ENCODE measurements around the gene USP36.

USP36 gene

GRCh38 chr17:78836420-78837021 is 4.1 kb downstream of the USP36 start:
- DNase-seq, result no peak

- DNase-seq, result no peak
These were observed 6.0 kb downstream of the USP36 start for GRCh38 chr17:78834571-78834970.

DNA sequence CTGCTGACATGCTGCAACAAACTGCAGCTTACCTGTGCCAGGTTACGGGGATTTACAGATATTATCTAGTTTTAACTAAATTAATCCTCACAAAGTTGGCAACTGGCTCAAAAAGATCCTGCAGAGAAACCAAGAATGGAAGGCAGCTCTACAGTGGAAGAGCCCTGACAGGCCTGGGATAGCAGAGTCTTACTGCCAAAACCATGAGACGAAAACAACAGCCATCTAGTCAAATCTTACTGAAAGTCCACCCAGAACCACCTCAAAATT is 8.1 kb downstream of the USP36 start:
- no peak for DNase-seq

GRCh38 chr17:78831688-78832540 is 8.7 kb downstream of the USP36 start:
- peak; percentile 33 for DNase-seq

DNA sequence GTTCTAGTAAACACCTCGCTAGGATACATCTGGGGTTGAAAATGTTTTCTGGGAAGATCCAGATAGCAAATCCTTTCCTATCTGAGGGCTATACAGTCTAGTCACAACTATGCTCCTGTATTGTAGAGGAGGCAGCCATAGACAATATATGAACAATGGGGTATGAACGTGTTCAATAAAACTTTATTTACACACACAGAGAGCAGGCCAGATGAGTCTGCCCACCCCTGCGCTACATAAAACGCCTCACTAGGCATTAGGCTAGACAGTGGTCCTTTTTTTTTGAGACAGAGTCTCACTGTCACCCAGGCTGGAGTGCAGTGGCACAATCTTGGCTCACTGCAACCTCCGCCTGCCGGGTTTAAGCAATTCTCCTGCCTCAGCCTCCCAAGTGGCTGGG is 11.1 kb downstream of the USP36 start:
- no peak for DNase-seq

DNA sequence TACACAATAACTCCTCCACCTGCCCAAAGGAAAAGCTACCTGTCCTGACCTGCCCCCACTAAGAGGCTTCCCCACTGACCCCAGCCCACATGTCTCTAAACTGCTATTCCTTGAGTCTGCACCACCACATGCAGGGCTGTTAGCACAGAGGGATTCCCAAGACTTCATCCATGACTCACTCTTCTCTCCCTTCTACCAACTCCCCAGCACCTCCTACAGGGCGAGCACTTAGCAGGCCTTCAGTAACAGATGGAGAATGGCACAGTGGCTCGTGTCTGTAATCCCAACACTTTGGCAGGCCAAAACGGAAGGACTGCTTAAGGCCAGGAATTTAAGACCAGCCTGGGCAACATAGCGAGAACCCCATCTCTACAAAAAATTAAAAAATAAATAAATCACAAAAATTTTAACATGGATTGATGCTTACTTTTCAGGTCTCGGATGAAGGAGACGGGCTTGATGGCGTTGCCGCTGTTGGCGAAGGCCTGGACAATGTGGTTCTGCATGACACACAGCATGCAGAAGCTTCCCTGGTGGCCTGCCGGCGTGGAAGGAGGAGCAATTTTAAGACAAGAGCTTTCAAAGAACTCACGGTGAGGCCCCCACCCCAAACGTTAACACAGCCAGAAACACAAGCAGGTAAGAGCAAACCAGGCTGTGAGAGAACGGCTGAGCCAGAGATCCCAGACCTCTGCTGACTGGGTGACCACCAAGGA is 12.0 kb downstream of the USP36 start:
- DNase-seq, result no peak

DNA sequence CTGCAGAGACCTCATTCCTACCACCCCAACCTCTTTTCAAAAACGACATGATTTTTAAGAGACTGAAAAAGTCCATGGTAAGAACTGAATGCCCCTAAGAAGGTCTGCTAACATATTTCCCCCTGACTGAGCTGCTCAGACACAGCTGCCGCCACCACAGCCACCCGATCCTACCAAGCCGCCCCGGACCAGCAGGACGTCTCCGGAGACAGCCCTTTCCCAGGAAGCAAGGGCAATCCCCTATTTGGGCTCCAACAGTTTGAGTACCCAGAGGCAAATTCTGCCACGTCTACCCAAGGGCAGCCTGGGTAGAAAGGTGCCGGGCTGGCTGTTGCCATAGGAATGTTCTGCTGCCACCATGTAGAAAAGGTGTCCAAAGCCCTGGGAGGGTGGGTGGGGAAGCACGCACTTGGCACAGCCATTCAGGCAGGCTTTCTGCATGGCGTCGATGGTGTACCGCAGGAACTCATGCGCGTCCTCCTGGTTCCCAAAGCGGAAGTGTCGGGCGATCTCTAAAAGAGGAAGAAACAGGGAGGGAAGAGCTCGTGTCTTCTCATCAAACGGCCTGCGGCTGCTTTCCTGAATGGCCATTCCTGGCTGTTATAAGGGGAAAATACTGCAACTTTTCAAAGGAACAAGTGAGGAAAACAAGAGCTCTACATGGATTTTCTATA is 13.6 kb downstream of the USP36 start:
- DNase-seq, result no peak

DNA sequence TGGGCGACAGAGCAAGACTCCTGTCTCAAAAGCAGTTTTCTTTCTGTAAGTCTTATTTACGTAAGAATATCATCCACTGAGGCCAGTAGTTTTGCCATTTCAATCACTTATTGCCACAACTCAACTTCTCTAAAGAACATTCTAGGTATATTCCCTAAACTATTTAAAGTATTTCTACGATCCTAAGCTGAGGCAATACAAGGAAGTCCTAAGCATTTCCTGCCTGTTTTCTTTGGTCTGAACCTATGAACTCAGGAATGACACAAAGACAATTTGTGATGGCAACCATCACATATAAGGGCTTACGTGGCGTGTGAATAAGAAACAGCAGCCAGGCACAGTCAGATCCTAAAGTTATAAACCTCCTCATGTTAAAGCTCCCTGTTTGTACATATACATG is 14.2 kb downstream of the USP36 start:
- DNase-seq, result no peak

GRCh38 chr17:78825696-78826095 is 14.9 kb downstream of the USP36 start:
- DNase-seq, result no peak

GRCh38 chr17:78824240-78824639 is 16.4 kb downstream of the USP36 start:
- DNase-seq, result no peak

DNA sequence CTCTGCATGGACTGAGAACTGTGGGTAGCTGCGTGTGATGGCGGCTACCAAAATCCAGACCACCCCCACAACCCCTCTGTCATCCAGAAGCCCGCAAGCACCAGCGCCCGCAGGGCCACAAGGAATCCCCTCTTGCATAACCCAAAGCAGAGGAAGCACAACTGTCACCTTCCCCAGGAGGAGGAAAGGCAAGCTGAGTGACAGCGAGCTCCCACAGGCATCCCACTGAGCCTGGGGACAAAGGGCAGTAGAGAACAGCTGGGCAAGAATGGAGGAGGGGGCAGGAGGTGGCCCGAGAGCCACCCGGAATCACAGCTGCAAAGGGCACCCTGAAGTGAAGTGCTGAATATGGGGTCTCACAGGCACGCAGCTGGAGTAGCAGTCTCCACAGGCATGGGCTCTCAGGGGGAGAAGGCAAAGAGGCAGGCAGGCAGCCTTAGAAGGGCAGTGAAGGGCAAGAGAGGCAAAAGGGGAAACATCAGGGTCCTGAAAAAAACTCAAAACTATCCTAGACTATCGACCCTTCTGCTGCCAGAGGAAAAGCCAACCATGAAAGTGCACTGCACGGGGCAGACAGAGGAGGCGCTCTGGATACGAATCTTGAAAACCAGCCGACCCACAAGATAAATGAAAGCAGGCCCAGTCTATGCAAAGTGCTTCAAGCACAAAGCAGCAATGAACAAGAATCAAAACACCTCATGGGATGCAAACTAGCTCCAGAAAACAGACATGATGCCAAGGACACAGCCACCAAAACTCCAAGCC is 17.1 kb downstream of the USP36 start:
- no peak for DNase-seq

- no peak for DNase-seq
These were observed 18.1 kb downstream of the USP36 start for GRCh38 chr17:78822552-78822951.

- no peak for DNase-seq
These were observed 18.7 kb downstream of the USP36 start for GRCh38 chr17:78821961-78822360.

DNA sequence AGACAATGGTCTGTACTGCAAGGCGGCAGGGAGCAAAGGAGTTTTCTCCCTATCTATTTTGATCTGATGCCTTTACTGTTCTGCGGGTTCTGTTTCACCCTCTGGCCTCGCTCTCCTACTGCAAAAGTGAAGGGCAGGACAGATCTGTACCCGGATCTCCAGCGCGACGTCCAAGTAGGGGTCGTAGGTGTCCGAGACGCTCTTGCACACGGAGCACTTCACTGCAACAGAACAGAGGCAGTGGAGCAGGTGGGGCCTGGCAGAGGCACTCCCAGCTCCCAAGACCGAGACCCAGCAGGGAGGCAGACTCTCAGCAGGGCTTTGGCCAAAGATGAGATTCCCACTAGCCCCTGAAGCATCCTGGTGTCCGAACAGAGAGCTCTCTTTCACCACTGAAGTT is 19.8 kb downstream of the USP36 start:
- DNase-seq, result no peak

DNA sequence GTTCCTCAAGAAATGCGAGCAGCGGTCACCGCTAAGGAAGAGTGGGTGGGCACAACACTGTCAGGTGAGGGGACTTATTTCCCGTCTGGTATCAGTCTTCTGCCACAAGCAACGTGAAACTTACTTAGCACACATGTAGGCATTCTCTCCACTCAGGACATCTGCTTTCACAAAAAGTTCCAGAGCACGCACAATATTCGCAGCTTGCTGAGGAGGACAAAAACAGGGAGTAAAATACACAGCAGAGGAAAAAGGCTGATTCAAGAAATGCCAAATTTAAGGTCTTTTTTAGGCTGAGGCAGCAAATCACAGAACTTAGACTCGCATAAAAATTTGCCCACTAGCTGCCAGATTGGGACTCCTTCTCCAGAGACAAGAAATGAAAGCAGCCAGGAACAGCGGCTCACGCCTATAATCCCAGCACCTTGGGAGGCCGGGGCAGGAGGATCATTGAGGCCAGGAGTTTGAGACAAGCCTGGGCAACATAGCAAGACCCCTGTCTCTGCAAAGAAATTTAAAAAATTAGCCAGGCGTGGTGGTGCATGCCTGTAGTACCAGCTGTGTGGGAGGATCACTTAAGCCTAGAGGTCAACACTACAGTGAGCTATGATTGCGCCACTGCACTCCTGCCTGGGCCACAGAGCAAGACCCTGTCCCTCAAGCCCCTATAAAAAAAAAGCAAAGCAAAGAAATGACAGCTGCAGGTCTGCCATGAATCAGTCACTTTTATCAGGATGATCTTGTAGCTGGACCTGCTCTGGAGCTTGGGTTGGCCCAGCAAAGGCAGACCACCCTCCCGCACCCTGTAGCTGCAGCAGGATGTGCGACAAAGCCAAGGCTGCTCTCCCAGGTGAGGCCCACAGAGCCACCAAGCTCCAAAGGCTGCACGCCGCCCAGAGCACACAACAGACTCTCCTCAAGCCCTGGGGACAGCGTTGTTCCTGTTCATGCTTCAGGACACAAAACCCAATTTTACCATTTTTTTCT is 20.5 kb downstream of the USP36 start:
- no peak for DNase-seq

- no peak for DNase-seq
These were observed 21.2 kb downstream of the USP36 start for GRCh38 chr17:78819402-78819801.

GRCh38 chr17:78818932-78819331 is 21.7 kb downstream of the USP36 start:
- DNase-seq, result no peak

DNA sequence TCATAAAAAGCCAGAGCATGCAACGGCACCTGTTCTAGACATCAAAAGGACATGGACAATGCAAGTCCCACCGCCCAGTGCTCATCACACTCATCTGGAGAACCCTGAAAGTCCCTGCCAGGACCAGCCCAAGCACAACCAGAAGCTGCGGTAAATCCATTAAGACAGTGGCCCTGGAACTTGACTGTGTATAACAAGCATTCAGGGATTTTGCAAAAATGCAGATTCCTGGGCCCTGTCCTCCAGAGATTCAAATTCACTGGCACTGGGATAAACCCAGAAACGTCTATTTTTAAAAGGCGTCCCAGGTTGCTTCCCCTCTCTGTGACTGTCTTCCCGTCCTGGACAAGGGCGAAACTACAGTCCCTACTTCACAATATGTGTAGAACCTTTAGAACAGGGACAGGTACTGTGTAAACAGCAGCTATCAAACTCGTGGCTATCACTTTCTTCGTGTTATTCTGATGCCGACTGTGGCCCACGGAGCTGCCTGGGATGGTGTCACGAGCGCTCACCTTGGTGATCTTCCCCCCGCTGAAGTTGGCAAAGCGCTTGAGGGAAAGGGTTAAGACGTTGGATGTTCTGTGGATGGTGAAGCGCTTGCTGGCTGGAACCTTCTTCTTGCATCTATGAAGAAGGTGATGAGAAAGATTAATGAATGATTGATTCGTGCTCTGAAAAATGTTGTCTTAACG is 22.3 kb downstream of the USP36 start:
- DNase-seq, result no peak

DNA sequence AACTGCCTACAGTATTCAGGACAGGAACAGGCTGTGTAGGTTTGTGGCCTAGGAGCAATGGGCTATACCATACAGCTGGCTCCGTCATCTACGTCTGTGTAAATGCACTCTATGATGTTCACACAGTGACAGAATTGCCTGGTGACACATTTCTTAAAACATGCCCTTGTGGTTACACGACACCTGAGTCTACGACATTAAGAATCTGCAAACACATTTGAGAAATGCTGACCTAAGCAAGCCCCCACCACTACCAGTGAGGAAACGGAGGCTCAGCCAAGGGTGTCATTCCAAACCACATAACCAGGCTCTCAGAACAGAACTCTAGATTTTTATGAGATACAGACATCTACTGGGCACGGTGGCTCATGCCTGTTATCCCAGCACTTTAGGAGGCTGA is 23.5 kb downstream of the USP36 start:
- no peak for DNase-seq

DNA sequence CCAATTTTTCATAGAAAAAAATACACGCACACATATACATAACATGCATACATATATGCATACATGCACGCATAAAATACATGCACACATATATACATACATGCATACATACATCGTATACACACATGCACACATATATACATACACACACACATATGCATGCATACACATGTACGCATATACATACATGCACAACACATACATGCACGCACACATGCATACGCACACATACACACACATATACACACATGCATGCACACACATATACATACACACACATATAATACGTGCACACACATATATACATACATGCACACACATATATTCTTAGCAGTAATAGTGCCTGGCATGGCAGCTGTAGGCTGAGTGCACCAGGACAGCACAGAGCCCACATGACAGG is 24.9 kb downstream of the USP36 start:
- DNase-seq, result no peak

DNA sequence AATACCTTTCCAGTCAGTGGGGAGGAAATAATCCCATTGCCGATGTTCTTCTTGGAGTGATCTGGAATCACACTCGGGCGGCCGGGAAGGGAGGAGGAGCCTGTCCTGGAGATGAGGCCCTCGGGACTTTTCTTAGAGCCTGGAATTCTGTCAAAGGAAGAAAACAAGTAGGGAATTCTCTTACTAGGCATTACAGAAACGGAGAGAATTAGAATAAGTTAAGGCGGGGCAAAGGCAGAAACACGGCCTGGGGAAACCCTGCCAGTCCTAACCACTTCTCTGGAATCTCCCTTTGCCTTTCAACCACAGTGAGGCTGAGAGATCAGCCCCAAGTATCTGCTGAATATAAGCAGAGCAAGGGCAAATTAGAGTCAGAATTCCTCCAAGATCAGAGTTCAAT is 27.8 kb downstream of the USP36 start:
- no peak for DNase-seq

Data from NCI-H2029 treated with DMSO at 0.1 percent for 48 hours (cell line).